ENCODE results near the gene ZC2HC1B.

Gene ZC2HC1B

GRCh38 chr6:143936778-143937667, 72.7 kb downstream of the ZC2HC1B start:
- Histone ChIP-seq H3K27me3 (ENCODE audit: control insufficient read depth, insufficient read depth, low read length) (no peaks in the 10 kb centered on the region), H3K9me3 (ENCODE audit: control insufficient read depth, low read length) (no peaks in the 10 kb centered on the region), H3K4me3 (ENCODE audit: low read depth, low read length) (no peak overlapping the region), H3K9ac (no peak overlapping the region), H3K4me2 (ENCODE audit: low read length) (no peak overlapping the region), H2AFZ (no peak overlapping the region), H3K27ac (no peak overlapping the region), H3K79me2 (no peaks in the 10 kb centered on the region), H3K36me3 (ENCODE audit: control insufficient read depth, insufficient read depth, low read length) (no peaks in the 10 kb centered on the region), H3K4me1 (no peaks in the 10 kb centered on the region)
- no peak for TF ChIP-seq CTCF (IDR thresholded peaks at IDR 0.05)

- Histone ChIP-seq H3K36me3 (ENCODE audit: control insufficient read depth, insufficient read depth, low read length) (no peaks in the 10 kb centered on the region), H3K79me2 (no peaks in the 10 kb centered on the region), H3K9ac (no peak overlapping the region), H3K4me1 (no peaks in the 10 kb centered on the region), H3K27ac (no peak overlapping the region), H3K9me3 (ENCODE audit: control insufficient read depth, low read length) (no peaks in the 10 kb centered on the region), H2AFZ (no peak overlapping the region), H3K4me3 (ENCODE audit: low read depth, low read length) (no peak overlapping the region), H3K27me3 (ENCODE audit: control insufficient read depth, insufficient read depth, low read length) (no peaks in the 10 kb centered on the region), H3K4me2 (ENCODE audit: low read length) (no peak overlapping the region)
- TF ChIP-seq CTCF (IDR thresholded peaks at IDR 0.05), result no peak
These were observed 73.3 kb downstream of the ZC2HC1B start for GRCh38 chr6:143937668-143937970.

- H2AFZ ChIP-seq, result no peak overlapping the region
- H3K9ac ChIP-seq, result no peak overlapping the region
- no peaks in the 10 kb centered on the region for H3K36me3 ChIP-seq (ENCODE audit: control insufficient read depth, insufficient read depth, low read length)
- TF ChIP-seq CTCF (IDR thresholded peaks at IDR 0.05), result no peak
- H3K4me3 ChIP-seq (ENCODE audit: low read depth, low read length), result no peak overlapping the region
- H3K27ac ChIP-seq, result no peak overlapping the region
- H3K27me3 ChIP-seq (ENCODE audit: control insufficient read depth, insufficient read depth, low read length), result no peaks in the 10 kb centered on the region
- H3K4me1 ChIP-seq, result no peaks in the 10 kb centered on the region
- H3K79me2 ChIP-seq, result no peaks in the 10 kb centered on the region
- H3K4me2 ChIP-seq (ENCODE audit: low read length), result no peak overlapping the region
- no peaks in the 10 kb centered on the region for H3K9me3 ChIP-seq (ENCODE audit: control insufficient read depth, low read length)
These were observed 75.1 kb downstream of the ZC2HC1B start for GRCh38 chr6:143939364-143939763.

- TF ChIP-seq CTCF (IDR thresholded peaks at IDR 0.05), result peak; percentile 88
- Histone ChIP-seq H3K9ac (no peak overlapping the region), H3K79me2 (no peaks in the 10 kb centered on the region)
These were observed 75.8 kb downstream of the ZC2HC1B start for GRCh38 chr6:143940011-143940597.

More at GRCh38 chr6:143940011-143940597, 75.8 kb downstream of the ZC2HC1B start:
- no peak overlapping the region for H3K27ac ChIP-seq
- H3K4me3 ChIP-seq (ENCODE audit: low read depth, low read length), result no peak overlapping the region
- H3K9me3 ChIP-seq (ENCODE audit: control insufficient read depth, low read length), result no peaks in the 10 kb centered on the region
- no peaks in the 10 kb centered on the region for H3K27me3 ChIP-seq (ENCODE audit: control insufficient read depth, insufficient read depth, low read length)
- no peak overlapping the region for H3K4me2 ChIP-seq (ENCODE audit: low read length)
- no peaks in the 10 kb centered on the region for H3K4me1 ChIP-seq
- no peak overlapping the region for H2AFZ ChIP-seq
- H3K36me3 ChIP-seq (ENCODE audit: control insufficient read depth, insufficient read depth, low read length), result no peaks in the 10 kb centered on the region
